GM18858 (cell line): ENCODE results near the gene SEC24C.
"Not testable (repeated sequence)": the region's sequence is repeated elsewhere in the genome, so short reads cannot be mapped to it uniquely, and the experiment has no call there.

Experiments used
- ATAC-seq: cut with Tn5 transposase; IDR thresholded peaks from one replicate; pipeline ENCODE4 v1.9.1; 2021; ENCODE audit not compliant: unreplicated experiment

Gene SEC24C

GRCh38 chr10:73731588-73732375, 12.4 kb upstream of the SEC24C start:
- ATAC-seq = no peak

- no peak for ATAC-seq
Observed at GRCh38 chr10:73732426-73732825, 11.7 kb upstream of the SEC24C start.

- ATAC-seq = no peak
Observed at GRCh38 chr10:73732931-73733623, 11.1 kb upstream of the SEC24C start.

- no peak for ATAC-seq
Observed at GRCh38 chr10:73734028-73734720, 10.0 kb upstream of the SEC24C start.

GRCh38 chr10:73734796-73735305, 9.3 kb upstream of the SEC24C start:
- ATAC-seq = no peak

- ATAC-seq = not testable (repeated sequence)
Observed at GRCh38 chr10:73740501-73741254, 3.5 kb upstream of the SEC24C start.

DNA sequence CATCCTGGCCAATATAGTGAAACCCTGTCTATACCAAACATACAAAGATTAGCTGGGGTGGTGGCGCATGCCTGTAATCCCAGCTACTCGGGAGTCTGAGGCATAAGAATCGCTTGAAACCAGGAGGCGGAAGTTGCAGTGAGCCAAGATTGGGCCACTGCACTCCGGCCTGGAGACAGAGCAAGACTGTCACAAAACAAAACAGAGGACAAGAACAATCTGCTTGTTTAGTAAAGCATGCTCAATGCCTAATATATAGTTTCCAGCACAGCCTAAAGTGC, 1.8 kb upstream of the SEC24C start:
- ATAC-seq = no peak

- no peak for ATAC-seq
Observed at GRCh38 chr10:73743327-73743904, 756 bp upstream of the SEC24C start.

GRCh38 chr10:73744664-73744975, 448 bp downstream of the SEC24C start:
- peak; percentile 22 for ATAC-seq

- no peak for ATAC-seq
Observed at GRCh38 chr10:73746721-73747120, 2.5 kb downstream of the SEC24C start.

DNA sequence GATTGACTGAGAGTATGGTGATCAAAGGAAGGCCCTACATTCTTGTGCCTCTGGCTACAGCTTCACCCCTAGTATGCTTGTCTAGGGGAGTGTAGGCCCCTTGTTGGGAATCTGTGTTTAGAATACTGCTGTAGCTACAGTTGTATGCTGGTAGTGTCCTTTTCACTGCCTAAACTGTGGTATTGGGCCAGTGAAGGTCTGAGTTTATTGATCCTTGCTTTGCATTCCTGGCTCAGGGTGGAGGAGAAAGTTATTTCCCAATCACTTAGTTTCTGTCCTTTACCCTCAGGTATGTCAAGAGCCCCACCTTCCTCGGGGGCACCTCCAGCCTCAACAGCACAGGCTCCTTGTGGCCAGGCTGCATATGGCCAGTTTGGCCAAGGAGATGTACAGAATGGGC, 6.6 kb downstream of the SEC24C start:
- ATAC-seq = no peak

- ATAC-seq = no peak
Observed at GRCh38 chr10:73756183-73756582, 12.0 kb downstream of the SEC24C start.

GRCh38 chr10:73758704-73759511, 14.7 kb downstream of the SEC24C start:
- ATAC-seq = no peak

DNA sequence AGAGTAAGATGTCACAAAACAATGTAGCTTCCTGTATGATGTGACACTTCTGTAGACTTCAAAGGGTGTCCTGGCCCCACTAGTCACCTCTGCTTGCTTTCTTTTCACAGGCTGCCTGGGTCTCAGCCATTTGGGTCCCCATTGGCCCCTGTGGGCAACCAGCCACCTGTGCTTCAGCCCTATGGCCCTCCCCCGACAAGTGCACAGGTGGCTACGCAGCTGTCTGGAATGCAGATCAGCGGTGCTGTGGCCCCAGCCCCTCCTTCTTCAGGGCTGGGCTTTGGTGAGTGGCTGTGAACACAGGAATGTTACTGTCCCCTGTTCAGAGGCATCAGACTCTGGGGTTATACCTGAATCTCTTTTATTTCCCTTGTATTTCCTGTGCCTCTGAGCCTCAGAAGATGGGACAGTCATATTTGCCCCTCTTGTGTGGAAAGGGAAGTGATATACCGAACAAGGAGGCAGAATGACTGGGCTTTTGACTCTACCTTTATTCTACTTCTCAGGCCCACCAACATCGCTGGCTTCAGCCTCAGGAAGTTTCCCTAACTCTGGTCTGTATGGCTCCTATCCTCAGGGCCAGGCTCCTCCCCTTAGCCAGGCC, 15.4 kb downstream of the SEC24C start:
- ATAC-seq = no peak

DNA sequence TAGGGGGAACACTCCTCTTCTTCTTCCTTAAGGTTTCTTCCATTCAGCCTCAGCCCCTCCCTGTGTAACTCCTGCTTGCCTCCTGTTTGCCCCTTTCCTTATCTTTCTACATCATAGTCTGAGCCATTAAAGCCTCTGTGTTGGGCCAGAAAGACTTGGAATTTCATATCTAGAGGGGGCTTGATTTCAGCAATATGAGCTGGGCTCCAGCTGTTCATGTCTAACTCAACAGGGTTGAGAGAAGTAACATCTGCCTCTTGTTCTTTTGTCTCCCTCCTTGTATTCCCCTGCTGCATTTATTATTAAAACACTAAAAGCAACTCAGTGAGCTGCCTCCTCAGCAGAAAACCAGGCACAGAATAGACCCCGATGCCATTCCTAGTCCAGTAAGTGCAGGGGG, 17.6 kb downstream of the SEC24C start:
- no peak for ATAC-seq

DNA sequence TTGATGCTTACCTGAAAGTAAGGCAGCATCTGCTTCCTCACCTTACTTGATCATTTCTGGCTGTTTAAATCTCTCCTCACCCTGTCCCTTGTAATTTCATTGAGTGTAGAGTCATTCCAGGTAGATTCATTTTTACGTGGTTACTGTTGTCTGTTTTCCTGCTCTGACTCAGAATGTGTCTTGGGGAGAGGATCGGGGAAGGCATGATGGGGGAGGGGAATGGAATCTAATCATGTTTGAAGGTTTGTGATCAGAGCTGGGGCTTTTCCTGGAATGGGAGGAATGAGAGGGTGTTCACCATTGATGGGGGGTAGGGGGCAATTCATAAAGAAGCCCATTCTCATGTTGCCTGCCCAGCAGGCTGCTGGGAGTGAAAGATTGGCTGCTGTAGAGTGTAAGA, 18.7 kb downstream of the SEC24C start:
- no peak for ATAC-seq

DNA sequence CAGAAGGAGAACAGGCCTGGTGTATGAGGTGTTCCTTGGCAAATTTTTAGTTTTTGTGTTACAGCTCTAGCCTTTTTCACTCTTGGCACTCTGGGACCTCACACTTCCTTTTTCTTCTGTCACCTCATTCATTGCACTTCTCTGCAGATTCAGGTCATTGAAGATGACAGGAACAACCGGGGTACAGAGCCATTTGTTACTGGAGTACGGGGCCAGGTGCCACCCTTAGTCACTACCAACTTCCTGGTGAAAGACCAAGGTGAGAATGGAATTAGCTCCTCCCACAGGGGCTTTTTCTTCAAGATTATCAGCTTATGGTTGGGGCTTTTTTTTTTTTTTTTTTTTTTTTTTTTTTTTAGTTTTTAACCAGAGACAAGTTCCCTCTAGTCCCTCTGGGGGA, 19.2 kb downstream of the SEC24C start:
- no peak for ATAC-seq

DNA sequence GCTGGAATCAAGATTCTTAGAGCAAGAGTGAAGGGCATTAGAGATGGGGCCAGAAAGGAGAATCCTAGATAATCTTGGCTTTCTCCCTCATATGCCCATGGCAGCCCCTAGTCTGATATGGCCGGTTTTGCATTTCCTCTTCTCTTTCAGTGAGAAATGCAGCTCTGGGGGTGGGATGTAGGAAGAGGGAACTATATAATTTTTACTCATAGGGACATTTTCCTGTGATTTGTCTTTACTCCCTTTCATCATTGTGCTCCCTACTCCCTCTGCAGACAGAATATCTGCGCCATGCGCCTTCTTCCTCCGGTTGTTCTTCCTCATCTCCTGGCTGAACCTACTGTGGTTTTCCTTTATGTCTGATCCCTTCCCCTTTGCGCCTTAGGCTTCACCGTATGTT, 20.9 kb downstream of the SEC24C start:
- ATAC-seq = no peak

DNA sequence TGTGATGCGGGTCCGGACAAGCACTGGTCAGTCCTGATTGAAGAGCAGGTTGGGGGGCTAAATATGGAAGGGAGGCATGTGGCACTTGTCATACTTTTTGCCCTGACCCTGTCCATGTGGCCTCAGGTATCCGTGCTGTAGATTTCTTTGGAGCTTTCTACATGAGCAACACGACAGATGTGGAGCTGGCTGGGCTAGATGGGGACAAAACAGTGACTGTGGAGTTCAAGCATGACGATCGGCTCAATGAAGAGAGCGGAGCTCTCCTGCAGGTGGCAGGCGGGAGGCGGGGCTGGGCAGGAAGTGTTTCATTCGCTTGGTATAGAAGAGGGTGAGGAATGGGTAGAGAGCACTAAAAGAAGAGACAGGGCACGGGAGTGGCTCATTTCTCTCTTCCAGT, 24.7 kb downstream of the SEC24C start:
- ATAC-seq = no peak

DNA sequence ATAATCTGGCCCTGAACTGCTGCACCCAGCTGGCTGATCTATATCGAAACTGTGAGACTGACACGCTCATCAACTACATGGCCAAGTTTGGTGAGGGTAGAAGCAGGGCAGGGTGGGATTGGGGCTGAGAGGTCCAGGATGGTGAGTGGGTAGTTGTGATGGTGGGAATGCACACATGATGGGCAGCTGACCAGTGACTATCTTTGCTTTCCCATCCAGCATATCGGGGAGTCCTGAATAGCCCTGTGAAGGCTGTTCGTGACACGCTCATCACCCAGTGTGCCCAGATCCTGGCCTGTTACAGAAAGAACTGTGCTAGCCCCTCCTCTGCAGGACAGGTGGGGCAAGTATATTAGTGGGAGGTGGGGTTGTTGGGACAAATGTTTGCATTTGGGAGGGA, 25.2 kb downstream of the SEC24C start:
- ATAC-seq = no peak
